Measurements from ENCODE around the gene BRD7. TPM values are rescaled to one million over a fixed set of nuclear protein-coding genes. Genes with fewer than 3 reads are reported as not detected.

The BRD7 gene
- total RNA-seq, 1 donor from 2014 or later = 104 TPM

GRCh38 chr16:50388496-50388895 is 19.7 kb upstream of the BRD7 start:
- TF ChIP-seq CTCF (IDR thresholded peaks at IDR 0.05; ENCODE audit: unreplicated experiment) = no peak
- H3K36me3 Mint-ChIP-seq (ENCODE audit: insufficient read depth) = no peaks in the 10 kb centered on the region
- no peak for DNase-seq (ENCODE audit: low spot score, unreplicated experiment)
- no peaks in the 10 kb centered on the region for H3K9me3 Mint-ChIP-seq (ENCODE audit: low read depth)
- H3K4me3 Mint-ChIP-seq (ENCODE audit: low read depth) = no peak overlapping the region
- peaks cover 6% of the 10 kb centered on the region for H3K4me1 Mint-ChIP-seq (ENCODE audit: low read depth)
- peaks cover 25% of the 10 kb centered on the region for H3K27me3 Mint-ChIP-seq
- H3K27ac Mint-ChIP-seq = no peak overlapping the region

- Mint-ChIP-seq H3K27ac (no peak overlapping the region), H3K9me3 (ENCODE audit: low read depth) (no peaks in the 10 kb centered on the region), H3K4me1 (ENCODE audit: low read depth) (peaks cover 6% of the 10 kb centered on the region)
Measured at GRCh38 chr16:50386774-50387173, 18.0 kb upstream of the BRD7 start.

GRCh38 chr16:50386139-50386538 is 17.4 kb upstream of the BRD7 start:
- Mint-ChIP-seq H3K36me3 (ENCODE audit: insufficient read depth) (no peaks in the 10 kb centered on the region), H3K27me3 (peaks cover 18% of the 10 kb centered on the region), H3K4me3 (ENCODE audit: low read depth) (no peak overlapping the region), H3K27ac (no peak overlapping the region), H3K9me3 (ENCODE audit: low read depth) (no peaks in the 10 kb centered on the region), H3K4me1 (ENCODE audit: low read depth) (peaks cover 5% of the 10 kb centered on the region)
- DNase-seq (ENCODE audit: low spot score, unreplicated experiment) = no peak
- TF ChIP-seq CTCF (IDR thresholded peaks at IDR 0.05; ENCODE audit: unreplicated experiment) = no peak

More at GRCh38 chr16:50386774-50387173, 18.0 kb upstream of the BRD7 start:
- H3K4me3 Mint-ChIP-seq (ENCODE audit: low read depth) = no peak overlapping the region
- no peaks in the 10 kb centered on the region for H3K36me3 Mint-ChIP-seq (ENCODE audit: insufficient read depth)
- no peak for TF ChIP-seq CTCF (IDR thresholded peaks at IDR 0.05; ENCODE audit: unreplicated experiment)
- H3K27me3 Mint-ChIP-seq = peaks cover 18% of the 10 kb centered on the region
- no peak for DNase-seq (ENCODE audit: low spot score, unreplicated experiment)

GRCh38 chr16:50384500-50385135 is 15.8 kb upstream of the BRD7 start:
- Mint-ChIP-seq H3K9me3 (ENCODE audit: low read depth) (no peaks in the 10 kb centered on the region), H3K27me3 (peaks cover 18% of the 10 kb centered on the region), H3K27ac (no peak overlapping the region), H3K36me3 (ENCODE audit: insufficient read depth) (no peaks in the 10 kb centered on the region), H3K4me3 (ENCODE audit: low read depth) (no peak overlapping the region), H3K4me1 (ENCODE audit: low read depth) (no peaks in the 10 kb centered on the region)
- no peak for DNase-seq (ENCODE audit: low spot score, unreplicated experiment)
- TF ChIP-seq CTCF (IDR thresholded peaks at IDR 0.05; ENCODE audit: unreplicated experiment) = no peak

GRCh38 chr16:50381679-50382440 is 13.1 kb upstream of the BRD7 start:
- no peaks in the 10 kb centered on the region for H3K9me3 Mint-ChIP-seq (ENCODE audit: low read depth)
- no peaks in the 10 kb centered on the region for H3K36me3 Mint-ChIP-seq (ENCODE audit: insufficient read depth)
- H3K4me3 Mint-ChIP-seq (ENCODE audit: low read depth) = no peak overlapping the region
- peak; percentile 23 for TF ChIP-seq CTCF (IDR thresholded peaks at IDR 0.05; ENCODE audit: unreplicated experiment)
- no peak for DNase-seq (ENCODE audit: low spot score, unreplicated experiment)
- no peak overlapping the region for H3K27ac Mint-ChIP-seq
- H3K27me3 Mint-ChIP-seq = peaks cover 4% of the 10 kb centered on the region
- H3K4me1 Mint-ChIP-seq (ENCODE audit: low read depth) = no peaks in the 10 kb centered on the region

All from progenitor cell of endocrine pancreas (in vitro differentiated cells).